DLD1 (cell line): ENCODE data around the gene GOLGA8M.
"Not testable (repeated sequence)": the region's sequence is repeated elsewhere in the genome, so short reads cannot be mapped to it uniquely, and the experiment has no call there.

Experiments used
- in situ Hi-C: cut with HindIII; loops from 2 replicates; pipeline ENCODE4 v1.10.0; 2017; ENCODE audit warnings: low sequenced_read_pairs

Gene GOLGA8M, protein sequence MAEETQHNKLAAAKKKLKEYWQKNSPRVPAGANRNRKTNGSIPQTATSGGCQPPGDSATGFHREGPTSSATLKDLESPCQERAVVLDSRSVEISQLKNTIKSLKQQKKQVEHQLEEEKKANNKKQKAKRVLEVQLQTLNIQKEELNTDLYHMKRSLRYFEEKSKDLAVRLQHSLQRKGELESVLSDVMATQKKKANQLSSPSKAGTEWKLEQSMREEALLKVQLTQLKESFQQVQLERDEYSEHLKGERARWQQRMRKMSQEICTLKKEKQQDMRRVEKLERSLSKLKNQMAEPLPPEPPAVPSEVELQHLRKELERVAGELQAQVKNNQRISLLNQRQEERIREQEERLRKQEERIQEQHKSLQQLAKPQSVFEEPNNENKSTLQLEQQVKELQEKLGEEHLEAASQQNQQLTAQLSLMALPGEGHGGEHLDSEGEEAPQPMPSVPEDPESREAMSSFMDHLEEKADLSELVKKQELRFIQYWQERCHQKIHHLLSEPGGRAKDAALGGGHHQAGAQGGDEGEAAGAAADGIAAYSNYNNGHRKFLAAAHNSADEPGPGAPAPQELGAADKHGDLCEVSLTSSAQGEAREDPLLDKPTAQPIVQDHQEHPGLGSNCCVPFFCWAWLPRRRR

GRCh38 chr15:28712270-28712669 lies at the start of gene GOLGA8M:
TSS of gene GOLGA8M (minus strand) at chr15:28712421. CDS start at chr15:28712323, 98 bp downstream.
- in situ Hi-C loops, result not testable (repeated sequence)

DNA sequence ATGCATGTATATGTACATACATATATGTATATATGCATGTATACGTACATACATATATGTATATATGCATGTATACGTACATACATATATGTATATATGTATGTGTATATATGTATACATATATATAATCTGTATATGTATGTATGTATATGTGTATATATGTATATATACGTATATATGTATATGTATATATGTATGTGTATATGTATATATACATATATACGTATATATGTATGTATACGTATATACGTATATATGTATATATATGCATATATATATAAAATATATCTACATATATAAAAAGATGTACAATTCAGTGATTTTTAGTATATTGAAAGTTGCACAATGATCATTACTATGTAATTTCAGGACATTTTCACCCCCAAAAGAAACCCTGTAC lies 30.7 kb upstream of the GOLGA8M start:
- in situ Hi-C loops, result not testable (repeated sequence)

DNA sequence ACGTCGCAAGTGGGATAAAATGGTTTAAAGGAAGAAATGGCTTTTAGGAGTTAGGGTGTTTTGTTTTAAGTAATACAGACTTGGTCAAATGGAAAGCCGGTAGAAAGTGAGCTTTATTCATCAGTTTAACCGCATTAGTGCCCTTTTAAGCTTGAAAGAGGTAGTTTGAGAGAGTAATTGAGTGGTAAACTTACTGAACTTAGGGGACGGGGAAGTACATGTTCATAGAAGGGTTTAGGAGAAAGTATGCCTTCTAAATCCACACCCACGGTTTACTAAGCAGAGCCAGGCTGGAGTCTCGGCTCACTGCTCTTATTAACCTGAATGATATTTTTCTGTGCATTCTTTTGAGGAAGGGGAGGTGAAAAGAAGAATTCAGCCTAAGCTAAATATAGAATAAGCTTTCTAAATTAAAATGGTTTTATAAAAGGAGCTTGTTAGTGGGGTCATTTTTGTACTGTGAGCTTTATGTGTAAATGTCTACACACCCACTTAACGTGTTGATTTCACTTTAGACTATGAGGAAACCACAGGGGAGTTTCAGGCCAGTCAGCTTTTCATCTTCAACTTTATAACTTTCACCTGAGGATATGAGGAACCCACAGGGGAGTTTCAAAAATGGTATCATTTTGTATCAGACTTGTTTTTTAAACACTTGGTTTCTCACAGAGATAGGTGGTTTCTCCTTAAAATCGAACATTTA lies 26.5 kb upstream of the GOLGA8M start:
- in situ Hi-C loops, result not testable (repeated sequence)

DNA sequence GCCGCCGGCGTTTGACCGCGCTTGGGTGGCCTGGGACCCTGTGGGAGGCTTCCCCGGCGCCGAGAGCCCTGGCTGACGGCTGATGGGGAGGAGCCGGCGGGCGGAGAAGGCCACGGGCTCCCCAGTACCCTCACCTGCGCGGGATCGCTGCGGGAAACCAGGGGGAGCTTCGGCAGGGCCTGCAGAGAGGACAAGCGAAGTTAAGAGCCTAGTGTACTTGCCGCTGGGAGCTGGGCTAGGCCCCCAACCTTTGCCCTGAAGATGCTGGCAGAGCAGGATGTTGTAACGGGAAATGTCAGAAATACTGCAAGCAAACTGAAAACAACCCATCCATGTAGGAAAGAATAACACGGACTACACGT lies 26.0 kb upstream of the GOLGA8M start:
- in situ Hi-C loops, result not testable (repeated sequence)

DNA sequence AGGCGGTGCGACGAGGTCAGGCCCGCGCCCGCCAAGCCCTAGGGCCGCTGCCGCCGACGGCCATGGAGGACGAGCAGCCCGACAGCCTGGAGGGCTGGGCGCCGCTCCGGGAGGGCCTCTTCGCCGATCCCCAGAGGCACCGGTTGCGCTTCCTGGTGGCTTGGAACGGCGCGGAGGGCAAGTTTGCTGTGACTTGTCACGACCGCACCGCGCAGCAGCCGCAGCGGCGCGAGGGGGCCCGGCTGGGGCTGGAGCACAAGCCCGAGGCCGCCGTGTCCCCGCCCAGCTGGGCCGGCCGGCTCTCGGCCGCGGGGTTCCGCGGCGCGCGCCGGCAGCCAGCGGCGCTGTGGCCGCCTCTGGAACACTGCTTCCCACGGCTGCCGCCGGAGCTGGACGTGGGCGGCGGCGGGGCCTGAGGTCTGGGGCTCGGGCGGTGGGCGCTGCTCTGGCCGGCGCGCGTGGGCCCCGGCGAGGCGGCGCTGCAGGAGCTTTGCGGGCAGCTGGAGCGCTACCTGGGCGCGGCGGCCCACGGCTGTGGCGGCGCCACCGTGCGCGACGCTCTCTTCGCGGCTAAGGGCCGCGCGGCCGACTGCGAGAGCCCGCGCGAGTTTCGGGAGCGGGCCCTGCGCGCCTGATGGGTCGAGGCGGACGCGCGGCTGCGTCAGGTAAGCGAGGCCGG lies 25.4 kb upstream of the GOLGA8M start:
- in situ Hi-C loops, result not testable (repeated sequence)

DNA sequence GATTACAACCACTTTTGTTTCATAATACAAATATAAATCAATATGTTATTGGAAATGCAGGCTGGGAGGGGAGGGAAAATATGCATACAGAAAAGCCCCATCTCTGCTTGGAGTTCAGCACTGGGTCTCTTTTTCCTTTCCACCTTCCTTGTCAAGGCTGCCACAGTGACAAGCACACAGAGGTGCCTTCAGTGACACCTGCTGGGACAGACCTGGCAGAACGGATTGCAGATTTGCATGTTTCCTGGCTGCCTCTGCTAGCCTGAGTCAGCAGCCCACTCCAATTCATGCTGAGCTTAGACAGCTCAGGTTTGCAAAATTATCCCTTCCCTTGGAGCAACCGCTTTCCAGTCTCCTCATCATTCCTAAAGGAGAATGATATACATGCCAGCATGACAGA lies 15.8 kb upstream of the GOLGA8M start:
- in situ Hi-C loops, result not testable (repeated sequence)

DNA sequence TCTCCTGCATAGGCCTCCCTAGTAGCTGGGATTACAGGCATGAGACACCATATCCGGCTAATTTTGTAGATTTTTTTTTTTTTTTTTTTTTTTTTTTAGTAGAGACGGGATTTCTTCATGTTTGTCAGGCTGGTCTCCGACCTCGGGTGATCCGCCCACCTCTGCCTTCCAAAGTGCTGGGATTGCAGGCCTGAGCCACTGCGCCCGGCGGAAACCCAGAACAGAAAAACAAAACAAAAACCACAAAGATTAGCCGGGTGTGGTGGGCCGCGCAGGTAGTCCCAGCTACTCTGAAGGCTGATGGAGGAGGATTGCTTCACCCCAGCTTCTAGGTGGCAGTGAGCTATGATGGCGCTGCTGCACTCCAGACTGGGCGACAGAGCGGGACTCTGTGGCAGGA lies 14.8 kb upstream of the GOLGA8M start:
- in situ Hi-C loops, result not testable (repeated sequence)

DNA sequence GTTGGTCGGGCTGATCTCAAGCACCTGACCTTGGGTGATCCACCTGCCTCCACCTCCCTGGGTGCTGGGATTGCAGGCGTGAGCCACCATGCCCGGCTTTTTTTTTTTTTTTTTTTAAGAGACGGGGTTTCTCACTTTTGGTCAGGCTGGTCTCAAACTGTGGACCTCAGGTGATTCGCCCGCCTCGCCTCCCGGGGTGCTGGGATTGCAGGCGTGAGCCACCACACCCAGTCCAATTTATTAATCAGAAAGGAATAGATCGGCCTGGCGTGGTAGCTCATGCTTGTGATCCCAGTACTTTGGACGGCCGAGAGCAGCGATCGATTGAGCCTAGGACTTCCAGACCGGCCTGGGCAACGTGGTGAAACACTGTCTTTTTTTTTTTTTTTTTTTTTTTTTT lies 13.9 kb upstream of the GOLGA8M start:
- in situ Hi-C loops, result no loop called here

DNA sequence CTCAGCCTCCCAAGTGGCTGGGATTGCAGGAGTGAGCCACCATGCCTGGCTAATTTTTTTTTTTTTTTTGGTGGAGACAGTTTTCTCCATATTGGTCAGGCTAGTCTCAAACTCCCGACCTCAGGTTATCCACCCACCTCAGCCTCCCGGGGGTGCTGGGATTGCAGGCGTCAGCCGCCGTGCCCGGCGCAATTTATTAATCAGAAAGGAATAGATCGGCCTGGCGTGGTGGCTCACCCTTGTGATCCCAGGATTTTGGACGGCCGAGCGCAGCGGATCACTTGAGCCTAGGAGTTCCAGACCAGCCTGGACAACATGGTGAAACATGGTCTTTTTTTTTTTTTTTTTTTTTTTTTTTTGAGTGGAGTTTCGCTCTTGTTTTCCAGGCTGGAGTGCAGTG lies 13.3 kb upstream of the GOLGA8M start:
- in situ Hi-C loops, result no loop called here

DNA sequence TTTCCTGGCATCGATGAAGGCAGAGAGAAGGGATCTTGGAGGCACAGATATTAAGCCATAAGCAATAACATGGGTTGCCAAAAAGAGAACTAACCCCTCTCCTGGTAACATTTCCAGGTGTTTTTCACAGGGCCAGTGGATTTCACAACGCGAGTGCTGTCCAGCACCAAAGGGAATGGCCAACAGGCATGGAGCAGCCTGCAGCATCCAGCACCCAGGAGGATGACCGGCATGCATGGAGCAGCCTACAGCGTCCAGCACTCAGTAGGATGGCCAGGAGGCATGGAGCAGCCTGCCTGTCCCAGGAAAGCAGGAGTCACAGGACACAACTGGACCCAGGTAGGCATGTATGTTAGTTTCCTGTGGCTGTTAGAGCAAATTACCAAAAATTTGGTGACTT lies 11.8 kb upstream of the GOLGA8M start:
- in situ Hi-C loops, result not testable (repeated sequence)

DNA sequence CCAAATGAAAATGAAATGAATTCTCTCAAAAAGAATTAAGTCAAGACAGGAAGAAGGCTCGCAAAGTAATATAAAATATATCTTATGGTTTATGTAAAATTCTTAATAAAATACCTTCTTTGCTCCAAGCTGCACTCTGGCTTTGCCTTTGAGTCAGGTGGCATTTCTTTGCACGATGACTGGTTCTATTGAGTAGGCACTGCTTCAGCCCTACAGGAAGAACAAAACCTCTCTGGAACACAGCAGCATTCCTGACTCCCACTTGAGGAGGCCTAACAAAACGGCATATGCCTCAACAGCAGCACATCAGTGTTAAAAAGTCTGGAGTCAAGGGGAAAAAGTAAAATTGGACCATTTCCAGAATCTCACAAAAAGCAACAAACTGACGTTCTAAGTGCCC lies 7.4 kb upstream of the GOLGA8M start:
- in situ Hi-C loops, result not testable (repeated sequence)

GRCh38 chr15:28718576-28718975 lies 6.4 kb upstream of the GOLGA8M start:
- in situ Hi-C loops, result not testable (repeated sequence)

DNA sequence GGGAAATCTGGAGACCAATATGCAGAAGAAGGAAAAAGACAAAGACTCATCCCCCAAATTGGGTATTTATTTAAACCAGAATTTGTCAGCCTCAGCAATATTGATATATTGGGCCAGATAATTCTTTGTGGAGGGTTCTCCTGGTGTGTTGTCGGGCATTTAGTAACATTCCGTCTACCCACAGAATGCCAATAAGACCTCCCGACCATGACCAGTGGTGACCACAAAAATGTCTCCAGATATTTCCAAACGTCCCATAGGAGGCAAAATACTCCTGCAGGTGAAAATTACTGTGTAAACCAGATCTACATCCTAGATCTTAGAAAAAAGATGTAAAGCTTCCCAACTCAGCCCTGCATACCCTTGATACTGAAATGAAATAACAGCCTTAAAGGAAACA lies 2.0 kb upstream of the GOLGA8M start:
- in situ Hi-C loops, result not testable (repeated sequence)

DNA sequence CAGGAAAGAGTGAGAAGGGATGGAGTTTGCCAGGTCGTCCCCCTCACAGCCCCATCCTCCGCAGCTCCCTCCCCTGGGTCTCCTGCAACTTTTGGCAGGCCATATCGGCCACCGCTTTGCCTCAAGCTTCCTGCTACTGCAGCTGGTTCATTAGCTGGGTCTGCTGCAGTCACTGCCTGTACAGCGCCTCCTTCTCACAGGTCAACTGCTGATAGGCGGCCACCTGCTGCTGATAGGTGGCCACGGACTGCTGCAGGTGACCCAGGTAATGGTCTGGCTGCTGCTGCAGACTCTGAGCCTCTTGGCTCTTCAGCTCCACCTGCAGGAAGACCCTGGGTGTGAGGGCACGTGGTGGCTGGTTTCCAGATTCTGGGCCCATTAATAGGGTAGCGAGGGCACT lies 8.3 kb downstream of the GOLGA8M start:
- in situ Hi-C loops, result not testable (repeated sequence)

DNA sequence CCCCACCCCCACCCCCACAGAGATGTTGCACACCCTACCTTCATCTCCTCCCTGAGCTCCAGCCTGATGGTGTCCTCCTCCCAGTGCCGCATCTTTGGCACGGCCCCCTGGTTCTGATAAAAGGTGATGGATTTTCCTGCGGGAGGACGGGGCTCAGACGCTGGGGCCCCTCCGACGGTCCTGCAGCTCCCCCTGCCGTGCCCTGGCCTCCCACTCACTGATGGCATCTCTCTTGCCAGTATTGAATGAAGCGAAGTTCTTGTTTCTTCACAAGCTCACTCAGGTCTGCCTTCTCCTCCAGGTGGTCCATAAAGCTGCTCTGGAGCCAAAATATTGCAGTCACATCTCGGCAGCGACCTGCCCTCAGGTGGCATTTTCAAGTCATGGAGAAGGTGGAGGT lies 9.8 kb downstream of the GOLGA8M start:
- in situ Hi-C loops, result not testable (repeated sequence)

- in situ Hi-C loops, result not testable (repeated sequence)
These were observed 18.0 kb downstream of the GOLGA8M start for GRCh38 chr15:28694006-28694751.

DNA sequence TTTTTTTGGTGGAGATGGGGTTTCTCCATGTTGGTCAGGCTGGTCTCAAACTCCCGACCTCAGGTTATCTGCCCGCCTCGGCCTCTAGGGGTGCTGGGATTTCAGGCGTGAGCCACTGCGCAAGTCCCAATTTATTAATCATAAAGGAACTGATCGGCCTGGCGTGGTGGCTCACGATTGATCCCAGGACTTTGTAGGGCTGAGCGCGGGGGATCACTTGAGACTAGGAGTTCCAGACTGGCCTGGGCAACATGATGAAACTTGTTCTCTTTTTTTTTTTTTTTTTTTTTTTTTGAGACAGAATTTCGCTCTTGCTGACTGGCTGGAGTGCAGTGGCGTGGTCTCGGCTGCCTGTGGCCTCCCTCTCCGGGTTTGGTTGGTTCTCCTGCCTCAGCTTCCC lies 19.2 kb downstream of the GOLGA8M start:
- in situ Hi-C loops, result not testable (repeated sequence)

- in situ Hi-C loops, result not testable (repeated sequence)
These were observed 38.7 kb downstream of the GOLGA8M start for GRCh38 chr15:28673533-28673932.

- in situ Hi-C loops, result not testable (repeated sequence)
These were observed 40.1 kb downstream of the GOLGA8M start for GRCh38 chr15:28672122-28672521.

- in situ Hi-C loops, result not testable (repeated sequence)
These were observed 45.8 kb downstream of the GOLGA8M start for GRCh38 chr15:28666402-28666801.

- in situ Hi-C loops, result not testable (repeated sequence)
These were observed 47.6 kb downstream of the GOLGA8M start for GRCh38 chr15:28664575-28664974.
